NCI-H510A (cell line): ENCODE results near the gene SCN4B.
"Not testable (repeated sequence)": the region's sequence is repeated elsewhere in the genome, so short reads cannot be mapped to it uniquely, and the experiment has no call there.

Experiments used
- DNase-seq: peaks from one replicate; lab custom pipeline; 2025; lab: John Stamatoyannopoulos, UW

The SCN4B gene, protein sequence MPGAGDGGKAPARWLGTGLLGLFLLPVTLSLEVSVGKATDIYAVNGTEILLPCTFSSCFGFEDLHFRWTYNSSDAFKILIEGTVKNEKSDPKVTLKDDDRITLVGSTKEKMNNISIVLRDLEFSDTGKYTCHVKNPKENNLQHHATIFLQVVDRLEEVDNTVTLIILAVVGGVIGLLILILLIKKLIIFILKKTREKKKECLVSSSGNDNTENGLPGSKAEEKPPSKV

GRCh38 chr11:118152552-118153471 is at the start of gene SCN4B:
SCN4B (minus strand) TSS chr11:118152823; CDS start chr11:118152673, 150 bp downstream.
- DNase-seq = peak; percentile 63

- DNase-seq = no peak
Measured at GRCh38 chr11:118201966-118202365, 49.3 kb upstream of the SCN4B start.

- no peak for DNase-seq
Measured at GRCh38 chr11:118200901-118201680, 48.5 kb upstream of the SCN4B start.

DNA sequence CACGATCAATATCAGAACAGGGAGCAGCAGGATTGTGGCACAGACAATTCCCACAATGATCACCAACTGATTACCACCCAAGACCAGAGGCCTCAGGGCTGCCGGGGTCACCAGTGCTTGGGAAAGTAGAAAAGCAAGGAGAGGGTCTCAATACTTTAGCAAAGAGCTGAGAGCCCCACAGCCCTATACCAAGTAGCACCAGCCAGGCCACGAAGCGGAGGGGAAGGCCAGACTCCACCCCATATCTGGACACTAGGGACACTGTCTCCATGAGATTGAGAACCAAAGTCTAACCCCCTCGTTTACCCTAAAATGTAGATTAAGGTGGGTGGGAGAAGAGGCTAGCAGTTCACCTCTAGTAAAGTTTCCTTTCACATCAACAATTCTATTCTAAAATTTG is 47.9 kb upstream of the SCN4B start:
- DNase-seq = no peak

GRCh38 chr11:118199135-118199534 is 46.5 kb upstream of the SCN4B start:
- no peak for DNase-seq

DNA sequence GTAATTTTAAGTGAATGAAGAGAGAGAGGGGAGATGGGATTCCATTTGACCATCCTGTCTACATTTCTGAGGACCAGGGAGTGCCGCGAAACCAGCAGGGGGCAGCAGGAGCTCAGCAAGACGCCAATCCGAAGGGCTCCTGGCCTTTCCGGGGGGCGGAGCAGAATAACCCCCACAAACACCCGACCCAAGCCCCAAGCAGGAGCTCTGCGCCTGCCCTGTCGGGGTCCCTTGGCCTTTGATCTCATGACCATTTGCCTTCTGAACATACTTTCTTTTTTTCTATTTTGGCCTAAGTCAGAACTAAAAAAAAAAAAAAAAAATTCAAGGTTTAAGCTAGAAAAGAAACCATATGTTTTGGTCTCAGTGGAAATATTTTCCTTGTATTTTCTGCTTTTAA is 45.7 kb upstream of the SCN4B start:
- peak; percentile 19 for DNase-seq

- DNase-seq = no peak
Measured at GRCh38 chr11:118194835-118195627, 42.4 kb upstream of the SCN4B start.

GRCh38 chr11:118193910-118194566 is 41.4 kb upstream of the SCN4B start:
- DNase-seq = no peak

DNA sequence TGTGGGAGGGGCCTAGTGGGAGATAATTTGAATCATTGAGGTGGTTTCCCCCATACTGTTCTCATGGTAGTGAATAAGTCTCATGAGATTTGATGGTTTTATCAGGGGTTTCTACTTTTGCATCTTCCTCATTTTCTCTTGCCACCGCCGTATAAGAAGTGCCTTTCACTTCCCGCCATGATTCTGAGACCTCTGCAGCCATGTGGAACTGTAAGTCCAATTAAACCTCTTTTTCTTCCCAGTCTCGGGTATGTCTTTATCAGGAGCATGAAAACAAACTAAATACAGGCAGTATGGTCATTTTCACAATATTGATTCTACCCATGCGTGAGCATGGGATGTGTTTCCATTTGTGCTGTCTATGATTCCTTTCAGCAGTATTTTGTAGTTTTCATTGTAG is 40.2 kb upstream of the SCN4B start:
- DNase-seq = not testable (repeated sequence)

- not testable (repeated sequence) for DNase-seq
Measured at GRCh38 chr11:118190942-118191506, 38.4 kb upstream of the SCN4B start.

- no peak for DNase-seq
Measured at GRCh38 chr11:118186346-118187107, 33.9 kb upstream of the SCN4B start.

- DNase-seq = no peak
Measured at GRCh38 chr11:118184784-118185579, 32.4 kb upstream of the SCN4B start.

GRCh38 chr11:118183691-118184090 is 31.1 kb upstream of the SCN4B start:
- DNase-seq = not testable (repeated sequence)

DNA sequence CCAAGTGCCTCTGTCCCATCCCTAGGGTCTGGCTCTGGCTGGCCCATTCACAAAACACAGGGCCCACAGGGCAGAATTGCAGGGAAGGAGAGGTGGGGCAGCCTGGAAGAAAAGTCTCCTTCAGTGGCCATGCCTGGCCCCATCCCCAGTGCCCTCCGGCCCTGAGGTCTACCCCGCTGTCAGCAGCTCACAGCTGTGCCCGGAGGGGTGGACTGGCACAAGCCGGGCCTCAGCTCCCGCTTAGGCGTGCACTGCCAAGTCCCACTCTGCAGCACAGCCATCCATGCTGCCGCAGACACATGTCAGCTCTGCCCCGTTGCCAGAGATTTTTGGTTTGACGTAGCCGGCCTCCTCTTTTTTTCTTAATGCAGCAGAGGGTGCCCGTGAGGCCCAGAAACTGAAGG is 27.7 kb upstream of the SCN4B start:
- DNase-seq = no peak

- DNase-seq = no peak
Measured at GRCh38 chr11:118176778-118177134, 24.1 kb upstream of the SCN4B start.

DNA sequence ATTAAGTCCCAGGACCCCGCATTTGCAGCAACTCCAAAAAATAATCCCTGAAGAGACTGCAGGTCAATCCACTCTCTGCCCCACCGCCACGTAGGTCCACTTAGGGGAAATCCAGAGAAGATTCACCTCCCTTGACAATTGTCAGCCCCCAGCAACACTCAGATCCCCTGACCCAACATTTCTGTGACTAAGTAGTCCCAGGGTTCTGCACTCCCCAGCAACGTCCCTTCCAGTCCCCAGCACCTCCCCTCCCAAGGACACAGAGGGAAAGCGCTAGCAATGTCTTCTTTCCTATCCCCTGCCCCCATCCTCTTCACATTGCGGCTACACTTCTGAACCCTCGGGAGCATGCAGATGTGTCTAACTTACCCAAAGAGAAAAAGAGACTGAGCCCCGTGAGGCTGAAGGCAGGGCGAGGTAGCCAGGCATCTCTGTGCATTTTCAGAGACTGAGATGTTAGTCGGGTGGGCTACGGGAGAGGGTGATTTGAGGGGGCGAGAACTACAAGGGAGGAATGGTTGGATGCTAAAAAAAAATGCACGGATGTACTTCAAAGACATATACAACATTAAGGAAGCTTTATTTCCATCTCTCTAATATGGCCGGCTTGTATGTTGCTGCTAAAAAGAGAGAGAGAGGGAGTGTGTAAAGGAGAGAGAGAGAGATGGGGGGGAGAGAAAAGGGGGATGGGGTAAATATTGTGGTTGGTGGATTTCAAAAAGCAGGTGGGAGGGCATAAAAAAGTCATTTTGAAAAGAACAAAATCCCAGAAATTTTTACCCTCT is 23.6 kb upstream of the SCN4B start, which contains the start of gene SCN2B:
Gene SCN2B (minus strand): TSS at position 647 of the 785 bp plus-strand sequence. CDS start 208 bp downstream, at position 439.
- DNase-seq = no peak

- no peak for DNase-seq
Measured at GRCh38 chr11:118175031-118175992, 22.7 kb upstream of the SCN4B start.
